AG08395 (cell line): ENCODE measurements around the gene NOLC1.

Experiments
- DNase-seq: peaks from one replicate; pipeline ENCODE4 v3.0.0; 2012; ENCODE audit warnings: mixed read lengths, low spot score

Gene NOLC1

DNA sequence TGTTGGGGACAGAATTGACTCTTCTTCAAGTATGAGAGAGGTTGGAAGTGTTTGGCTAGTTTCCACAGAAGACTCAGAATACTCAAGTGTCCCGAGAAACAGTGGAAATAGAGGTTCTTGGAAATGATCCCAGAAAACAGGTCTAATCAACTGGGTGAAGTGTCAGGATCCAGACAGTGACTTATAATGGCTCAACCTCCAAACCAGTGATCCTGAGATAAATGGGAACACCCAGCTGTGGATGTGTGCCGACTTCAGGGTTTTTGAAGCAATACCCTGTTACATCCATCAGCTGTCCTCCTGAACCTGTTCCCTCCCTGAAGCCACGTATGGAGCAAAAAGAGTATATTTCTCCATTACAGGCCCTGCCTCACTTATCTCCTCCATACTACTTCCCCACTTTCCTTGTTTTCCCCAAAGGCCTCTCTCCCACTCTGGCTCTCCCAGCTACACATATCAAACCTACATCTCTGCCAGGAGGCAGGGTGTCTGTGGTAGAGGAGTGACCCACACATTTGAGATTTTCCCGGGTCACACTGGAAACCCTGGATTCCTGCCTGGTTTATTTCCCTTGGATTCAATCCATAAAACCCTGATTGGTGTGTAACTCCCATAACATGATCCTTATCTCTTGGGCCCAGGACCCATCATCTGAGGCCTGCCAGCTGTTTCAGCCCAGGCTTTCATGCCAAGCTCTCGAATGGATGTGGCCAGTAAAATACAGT lies 56.3 kb downstream of the NOLC1 start:
- no peak for DNase-seq

DNA sequence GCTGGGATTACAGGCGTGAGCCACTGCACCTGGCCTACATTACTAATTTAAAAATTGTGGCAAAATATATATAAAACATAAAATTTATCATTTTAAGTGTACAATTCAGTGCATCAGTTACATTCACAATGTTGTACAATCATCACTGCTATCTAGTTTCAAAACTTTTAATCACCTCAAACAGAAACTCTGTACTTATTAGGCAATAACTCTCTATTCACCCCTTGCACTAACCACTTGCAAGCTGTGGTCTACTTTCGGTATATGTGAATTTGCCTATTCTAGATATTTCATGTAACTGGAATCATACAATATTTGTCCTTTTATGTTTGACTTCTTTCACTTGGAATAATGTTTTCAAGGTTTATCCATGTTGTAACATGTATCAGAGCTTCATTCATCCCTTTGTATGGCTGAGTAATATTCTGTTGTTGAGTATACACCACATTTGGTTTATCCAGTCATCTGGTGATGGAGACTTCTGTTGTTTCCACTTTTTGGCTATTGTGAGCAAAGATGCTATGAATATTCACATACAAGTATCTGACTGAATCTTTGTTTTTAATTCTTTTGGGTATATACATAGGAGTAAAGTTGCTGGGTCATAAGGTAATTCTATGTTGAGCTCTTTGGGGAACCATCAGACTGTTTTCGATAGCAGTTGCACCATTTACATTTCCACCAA lies 59.6 kb downstream of the NOLC1 start:
- DNase-seq, result no peak
